CD14-positive monocyte (primary cell): Measurements from ENCODE around the gene RUSC2. TPM values are rescaled to one million over a fixed set of nuclear protein-coding genes. Genes with fewer than 3 reads are reported as not detected.

Experiments
- DNase-seq, 3 donors: peaks; one replicate each; pipeline ENCODE4 v3.0.0-alpha.2; 2011 to 2022
- H2AFZ ChIP-seq: 2 replicates; pipeline ENCODE4 v1.6.0; 2012; ENCODE audit warnings: mild to moderate bottlenecking, low read depth, low read length, inconsistent platforms; ENCODE audit not compliant: insufficient read depth, poor library complexity, severe bottlenecking
- H3K27ac ChIP-seq, 2 donors: 1 replicate in 1 of 2; 2 replicates in 1 of 2; pipeline ENCODE4 v1.5.1; 2012 to 2013; ENCODE audit warnings: low read length in 2 of 2, control low read depth in 1 of 2, inconsistent platforms in 1 of 2, low read depth in 1 of 2, mild to moderate bottlenecking in 1 of 2
- H3K27me3 ChIP-seq, 2 donors: one replicate each; pipeline versions ENCODE4 v1.6.0 to v1.6.1; 2011 to 2013; ENCODE audit warnings: low read length in 2 of 2; ENCODE audit not compliant: control insufficient read depth in 2 of 2, insufficient read depth in 2 of 2
- H3K36me3 ChIP-seq, 2 donors: replicated peaks in 1 of 2; 1 replicate in 1 of 2; 2 replicates in 1 of 2; pipeline versions ENCODE4 v1.5.1 to v1.6.1; 2012 to 2013; ENCODE audit warnings: low read length in 2 of 2, control low read depth in 1 of 2, inconsistent platforms in 1 of 2, mild to moderate bottlenecking in 1 of 2; ENCODE audit not compliant: insufficient read depth in 2 of 2, control insufficient read depth in 1 of 2
- H3K4me1 ChIP-seq, 2 donors: 1 replicate in 1 of 2; 2 replicates in 1 of 2; pipeline versions ENCODE4 v1.5.1 to v1.6.1; 2012 to 2013; ENCODE audit warnings: low read length in 2 of 2, control low read depth in 1 of 2, inconsistent platforms in 1 of 2, mild to moderate bottlenecking in 1 of 2, moderate library complexity in 1 of 2; ENCODE audit not compliant: insufficient read depth in 2 of 2, control insufficient read depth in 1 of 2
- H3K4me2 ChIP-seq: replicated peaks from 2 replicates; pipeline ENCODE3; 2012; ENCODE audit warnings: low read length, moderate library complexity, mild to moderate bottlenecking; ENCODE audit not compliant: poor library complexity, severe bottlenecking; ENCODE audit errors: extremely low read depth
- H3K4me3 ChIP-seq, 3 experiments: fragments of 200-600 bp in 1 of 3; sonication (generic) in 1 of 3; replicated peaks in 1 of 3; 1 replicate in 2 of 3; 2 replicates in 1 of 3; pipeline ENCODE4 v1.5.1; 2011 to 2013; ENCODE audit warnings: low read length in 3 of 3, mild to moderate bottlenecking in 3 of 3, control low read depth in 2 of 3, low read depth in 2 of 3, inconsistent platforms in 1 of 3, moderate library complexity in 1 of 3
- H3K79me2 ChIP-seq: 2 replicates; pipeline ENCODE4 v1.6.0; 2012; ENCODE audit warnings: mild to moderate bottlenecking, control low read depth, inconsistent platforms, low read length, moderate library complexity; ENCODE audit not compliant: insufficient read depth
- H3K9ac ChIP-seq: 2 replicates; pipeline ENCODE4 v1.6.0; 2017; ENCODE audit warnings: low read length, mild to moderate bottlenecking; ENCODE audit not compliant: insufficient read depth, poor library complexity, severe bottlenecking
- H3K9me3 ChIP-seq, 2 donors: replicated peaks in 1 of 2; 1 replicate in 1 of 2; 2 replicates in 1 of 2; pipeline versions ENCODE4 v1.5.1 to v1.6.1; 2012 to 2013; ENCODE audit warnings: low read length in 2 of 2, control low read depth in 1 of 2; ENCODE audit not compliant: control insufficient read depth in 1 of 2, insufficient read depth in 1 of 2
- H4K20me1 ChIP-seq: 2 replicates; pipeline ENCODE4 v1.6.0; 2012; ENCODE audit warnings: mild to moderate bottlenecking, low read length, control low read depth, moderate library complexity; ENCODE audit not compliant: insufficient read depth
- H3K27ac Mint-ChIP-seq, 7 donors: one replicate each; pipeline ENCODE4 v1.8.0; 2020; ENCODE audit warnings: mild to moderate bottlenecking in 7 of 7, mixed read lengths in 7 of 7, moderate library complexity in 6 of 7, inconsistent platforms in 2 of 7
- H3K27me3 Mint-ChIP-seq, 3 donors: one replicate each; pipeline ENCODE4 v1.8.0; 2021 to 2022; ENCODE audit warnings: low read depth in 3 of 3, mild to moderate bottlenecking in 3 of 3, mixed read lengths in 3 of 3, moderate library complexity in 3 of 3, inconsistent platforms in 1 of 3
- H3K36me3 Mint-ChIP-seq, 2 donors: one replicate each; pipeline ENCODE4 v1.8.0; 2020; ENCODE audit warnings: mixed read lengths in 2 of 2, inconsistent platforms in 1 of 2, mild to moderate bottlenecking in 1 of 2
- H3K4me1 Mint-ChIP-seq: one replicate; pipeline ENCODE4 v1.8.0; 2020; ENCODE audit warnings: mild to moderate bottlenecking, mixed read lengths
- H3K4me3 Mint-ChIP-seq, 2 donors: one replicate each; pipeline ENCODE4 v1.8.0; 2020; ENCODE audit warnings: mild to moderate bottlenecking in 2 of 2, mixed read lengths in 2 of 2, moderate library complexity in 1 of 2
- H3K9me3 Mint-ChIP-seq, 7 donors: one replicate each; pipeline ENCODE4 v1.8.0; 2020 to 2022; ENCODE audit warnings: mixed read lengths in 7 of 7, mild to moderate bottlenecking in 6 of 7, moderate library complexity in 6 of 7, inconsistent platforms in 2 of 7
- WGBS: methylation state at CpG from one replicate; pipeline ENCODE4 v1.1.5; 2013; ENCODE audit warnings: missing lambda C conversion rate; ENCODE audit not compliant: insufficient coverage; 5-methylcytosine and 5-hydroxymethylcytosine counted together
- intact Hi-C, 2 donors: fragments of 100-400 bp; cut with micrococcal nuclease; formaldehyde crosslinking; loops; one replicate each; pipeline versions ENCODE4 v1.15.0 to v1.15.1; 2023
- polyA plus RNA-seq, 3 donors: library from polyadenylated mRNA; depleted of rRNA in 1 of 3; unstranded in 2 of 3; stranded (reverse) in 1 of 3; fragments of 300-500 nt in 2 of 3; fragments of >200 nt in 1 of 3; fragmentation: Illumina TruSeq in 2 of 3; gene quantifications; 1 replicate in 2 of 3; 2 replicates in 1 of 3; pipeline ENCODE4 v1.2.3, GENCODE V29; 2012 to 2021
- TF ChIP-seq, protein P1 (sequence below): fragments of 200-600 bp; IDR thresholded peaks from one replicate; pipeline ENCODE4 v1.8.0; 2022; ENCODE audit warnings: antibody characterized with exemption, mild to moderate bottlenecking

RUSC2 gene
- polyA plus RNA-seq, 3 donors: 2.2 to 18.8 (median 3.7) TPM

- Mint-ChIP-seq H3K4me1 (peaks cover 36% of the 10 kb centered on the region), H3K4me3 (no peak overlapping the region), H3K27me3 (no peaks in the 10 kb centered on the region), H3K9me3 (no peaks in the 10 kb centered on the region), H3K27ac (no peak overlapping the region), H3K36me3 (peaks cover 4 to 21% of the 10 kb centered on the region in 2 donors)
- Histone ChIP-seq H3K9ac (no peak overlapping the region), H3K27me3 (no peaks in the 10 kb centered on the region), H3K79me2 (peaks cover 90% of the 10 kb centered on the region), H4K20me1 (peaks cover 16% of the 10 kb centered on the region), H3K4me1 (peaks cover 13 to 14% of the 10 kb centered on the region in 2 donors), H3K4me2 (no peak overlapping the region), H3K9me3 (no peaks in the 10 kb centered on the region), H3K36me3 (no peaks in the 10 kb centered on the region), H3K27ac (peak overlapping the region in 1 of 2 donors; percentile 30), H2AFZ (no peak overlapping the region), H3K4me3 (no peak overlapping the region)
- TF ChIP-seq, protein P1, sequence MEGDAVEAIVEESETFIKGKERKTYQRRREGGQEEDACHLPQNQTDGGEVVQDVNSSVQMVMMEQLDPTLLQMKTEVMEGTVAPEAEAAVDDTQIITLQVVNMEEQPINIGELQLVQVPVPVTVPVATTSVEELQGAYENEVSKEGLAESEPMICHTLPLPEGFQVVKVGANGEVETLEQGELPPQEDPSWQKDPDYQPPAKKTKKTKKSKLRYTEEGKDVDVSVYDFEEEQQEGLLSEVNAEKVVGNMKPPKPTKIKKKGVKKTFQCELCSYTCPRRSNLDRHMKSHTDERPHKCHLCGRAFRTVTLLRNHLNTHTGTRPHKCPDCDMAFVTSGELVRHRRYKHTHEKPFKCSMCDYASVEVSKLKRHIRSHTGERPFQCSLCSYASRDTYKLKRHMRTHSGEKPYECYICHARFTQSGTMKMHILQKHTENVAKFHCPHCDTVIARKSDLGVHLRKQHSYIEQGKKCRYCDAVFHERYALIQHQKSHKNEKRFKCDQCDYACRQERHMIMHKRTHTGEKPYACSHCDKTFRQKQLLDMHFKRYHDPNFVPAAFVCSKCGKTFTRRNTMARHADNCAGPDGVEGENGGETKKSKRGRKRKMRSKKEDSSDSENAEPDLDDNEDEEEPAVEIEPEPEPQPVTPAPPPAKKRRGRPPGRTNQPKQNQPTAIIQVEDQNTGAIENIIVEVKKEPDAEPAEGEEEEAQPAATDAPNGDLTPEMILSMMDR: no peak
- no CpG with 5 or more reads among the region's 1 CpG for WGBS
- intact Hi-C loops: no loop called here
- DNase-seq: no peak
Observed at GRCh38 chr9:35511453-35511852, 21.5 kb downstream of the RUSC2 start.

- no peak overlapping the region for H3K4me3 Mint-ChIP-seq
- Histone ChIP-seq H3K27me3 (no peaks in the 10 kb centered on the region), H4K20me1 (peaks cover 34% of the 10 kb centered on the region), H3K4me3 (no peak overlapping the region), H2AFZ (no peak overlapping the region), H3K36me3 (no peaks in the 10 kb centered on the region), H3K4me1 (peaks cover 12 to 17% of the 10 kb centered on the region in 2 donors), H3K79me2 (peaks cover 90% of the 10 kb centered on the region), H3K27ac (no peak overlapping the region), H3K9ac (no peak overlapping the region), H3K9me3 (no peaks in the 10 kb centered on the region), H3K4me2 (no peak overlapping the region)
- WGBS: no CpG with 5 or more reads among the region's 7 CpGs
- H3K9me3 Mint-ChIP-seq: no peaks in the 10 kb centered on the region
- intact Hi-C loops: no loop called here
- TF ChIP-seq, protein P1: no peak
- H3K27ac Mint-ChIP-seq: no peak overlapping the region
- no peaks in the 10 kb centered on the region for H3K27me3 Mint-ChIP-seq
- H3K4me1 Mint-ChIP-seq: peaks cover 42% of the 10 kb centered on the region
- no peak for DNase-seq
- H3K36me3 Mint-ChIP-seq: peaks cover 4 to 12% of the 10 kb centered on the region in 2 donors
Observed at GRCh38 chr9:35515766-35516165, 25.9 kb downstream of the RUSC2 start.
